NCI-H2107 treated with DMSO at 0.1 percent for 48 hours (cell line): ENCODE results near the gene HDAC7.

ENCODE experiments used
- DNase-seq: peaks from one replicate; lab custom pipeline; 2025; ENCODE audit not compliant: unreplicated experiment; lab: John Stamatoyannopoulos, UW

The HDAC7 gene

DNA sequence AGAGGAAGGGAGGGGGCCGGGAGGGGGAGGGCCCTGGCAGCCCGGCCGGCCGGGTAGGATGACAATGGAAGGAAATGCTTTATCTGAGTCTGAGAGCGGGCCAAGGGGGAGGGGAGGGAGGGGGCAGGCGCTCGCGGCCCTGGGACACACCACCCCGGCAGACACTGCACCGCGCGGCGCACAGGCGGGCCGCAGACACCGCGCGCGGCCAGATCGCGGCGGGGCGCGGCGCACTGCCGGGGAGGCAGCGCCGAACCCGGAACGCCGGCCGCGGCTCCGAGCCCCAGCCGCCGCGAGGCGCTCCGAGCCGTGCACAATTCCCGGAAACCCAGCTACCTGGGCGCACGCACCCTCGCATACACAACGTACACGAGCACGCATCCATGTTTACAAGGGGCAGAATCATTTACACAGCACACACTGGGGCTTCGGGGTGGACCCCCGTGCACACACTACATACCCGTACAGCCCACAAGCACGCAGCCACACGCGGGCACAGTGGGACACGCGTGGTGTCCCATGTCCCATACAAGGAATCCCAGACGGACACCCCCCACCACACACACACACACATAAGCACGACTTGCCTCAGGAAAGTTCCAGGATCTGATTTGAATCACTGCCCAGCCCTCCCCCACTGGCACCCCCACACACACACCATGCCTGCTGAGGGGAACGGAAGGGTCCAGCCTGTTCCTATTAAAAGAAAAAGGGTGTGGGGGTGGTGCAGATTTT is at the start of gene HDAC7:
TSS of gene HDAC7 (minus strand) at position 8 of the 735 bp plus-strand sequence. CDS start 118 bp downstream, outside the sequence.
- DNase-seq = no peak

DNA sequence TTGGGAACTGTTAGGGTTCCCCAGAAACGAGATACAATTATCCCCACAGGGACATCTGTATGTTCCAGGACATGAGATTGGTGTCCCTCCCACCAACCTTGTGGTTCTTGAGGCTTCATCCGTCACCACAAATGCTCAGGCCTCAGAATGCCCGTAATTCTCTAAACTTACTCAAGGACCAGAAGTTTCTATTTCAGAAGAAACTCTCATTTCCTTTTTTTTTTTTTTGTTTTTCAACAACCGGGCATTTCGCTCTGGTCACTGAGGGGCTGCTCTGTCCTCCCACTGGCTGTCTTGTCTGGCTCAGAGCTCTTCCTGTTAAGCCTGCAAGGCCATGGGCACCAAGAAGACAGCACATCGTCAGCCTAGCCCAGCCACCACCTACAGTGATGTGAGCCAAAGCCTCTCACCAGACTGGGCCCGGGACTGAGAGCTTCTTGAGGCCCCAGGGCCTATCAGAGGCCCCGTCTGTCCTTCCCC is 48.9 kb upstream of the HDAC7 start:
- no peak for DNase-seq

DNA sequence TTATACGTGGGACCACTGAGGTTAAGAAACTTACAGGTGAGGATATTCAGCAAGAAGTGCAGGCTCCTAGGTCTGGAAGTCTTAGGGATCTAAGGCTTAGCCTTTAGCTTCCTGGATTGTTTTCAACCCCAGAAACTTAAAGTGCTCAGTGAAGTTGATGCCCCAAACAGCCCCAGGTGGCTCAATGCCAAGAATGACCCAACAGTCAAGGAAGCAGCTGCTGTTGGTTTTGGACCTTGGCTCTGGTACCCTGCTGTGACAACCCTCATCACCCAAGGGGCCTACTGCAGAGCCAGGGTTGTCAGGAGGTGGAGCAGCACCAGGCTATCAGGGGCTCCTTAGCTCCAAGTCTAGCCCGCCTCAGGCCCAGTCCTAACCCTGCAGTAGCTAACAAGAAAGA is 48.3 kb upstream of the HDAC7 start:
- no peak for DNase-seq

DNA sequence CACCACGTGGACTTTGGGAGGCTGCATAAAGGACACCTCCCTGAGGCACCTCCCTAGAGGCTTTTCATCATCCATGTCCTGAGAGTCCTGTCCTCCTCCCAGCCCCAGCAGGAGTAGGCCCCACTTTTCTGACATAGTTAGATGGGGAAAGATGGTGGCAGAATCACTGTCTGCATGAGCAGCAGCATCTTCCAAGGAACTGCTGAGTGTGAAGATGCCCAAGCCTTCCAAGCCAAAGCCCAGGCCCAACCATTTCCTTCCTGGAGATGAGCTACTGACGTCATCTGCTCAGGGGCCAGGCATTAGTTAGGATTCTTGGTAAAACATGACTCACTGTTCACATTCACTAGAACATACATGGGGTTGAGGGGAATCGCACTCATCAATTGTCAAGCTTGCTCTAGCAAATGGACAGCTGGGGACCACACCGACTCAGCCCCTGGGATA is 47.8 kb upstream of the HDAC7 start:
- no peak for DNase-seq

DNA sequence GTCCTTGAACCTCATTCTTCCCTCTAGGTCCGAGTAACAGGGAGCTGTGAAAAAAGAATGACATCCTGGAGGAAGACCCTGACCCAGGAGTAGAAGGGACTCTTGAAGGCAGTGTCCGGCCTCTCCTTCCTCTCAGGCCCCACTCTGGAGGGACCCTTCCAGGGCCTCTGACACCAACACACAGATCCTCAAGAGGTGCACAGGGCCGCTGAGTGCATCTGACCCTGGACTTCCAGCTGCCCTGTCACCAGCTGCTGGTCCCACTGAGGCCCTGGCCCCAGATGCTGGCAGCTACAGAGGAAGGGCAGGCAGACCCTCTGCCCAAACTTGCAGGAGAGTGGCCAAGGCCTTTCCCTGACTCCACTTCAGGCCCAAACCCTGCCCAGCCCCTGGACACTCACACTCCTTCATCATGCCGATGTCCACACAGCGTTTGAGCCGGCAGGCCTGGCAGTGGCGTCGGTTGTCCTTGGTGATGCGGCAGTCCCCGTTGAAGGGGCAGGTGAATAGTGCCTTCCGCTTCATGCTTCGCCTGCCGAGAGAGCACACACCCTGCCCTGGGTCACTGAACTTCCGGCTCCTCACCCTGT is 45.0 kb upstream of the HDAC7 start:
- no peak for DNase-seq

DNA sequence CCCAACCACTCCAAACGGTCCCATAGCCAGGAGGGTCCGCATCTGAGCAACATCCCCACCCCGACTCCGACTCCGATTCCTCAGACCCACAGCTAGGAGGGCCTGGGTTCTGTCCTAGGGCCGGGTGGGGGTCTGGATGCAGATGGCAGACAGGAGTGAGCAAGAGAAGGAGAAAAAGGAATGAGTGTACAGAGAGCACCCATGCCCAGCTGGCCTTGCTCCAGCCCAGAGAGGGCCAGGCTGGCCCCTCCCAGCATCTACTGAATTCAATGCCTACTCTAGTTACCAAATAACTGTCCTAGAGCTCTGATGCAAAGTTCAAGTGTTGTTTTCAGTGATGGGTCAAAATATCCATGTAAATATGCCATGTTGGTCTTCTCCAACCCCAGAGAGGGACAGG is 44.3 kb upstream of the HDAC7 start:
- DNase-seq = no peak

DNA sequence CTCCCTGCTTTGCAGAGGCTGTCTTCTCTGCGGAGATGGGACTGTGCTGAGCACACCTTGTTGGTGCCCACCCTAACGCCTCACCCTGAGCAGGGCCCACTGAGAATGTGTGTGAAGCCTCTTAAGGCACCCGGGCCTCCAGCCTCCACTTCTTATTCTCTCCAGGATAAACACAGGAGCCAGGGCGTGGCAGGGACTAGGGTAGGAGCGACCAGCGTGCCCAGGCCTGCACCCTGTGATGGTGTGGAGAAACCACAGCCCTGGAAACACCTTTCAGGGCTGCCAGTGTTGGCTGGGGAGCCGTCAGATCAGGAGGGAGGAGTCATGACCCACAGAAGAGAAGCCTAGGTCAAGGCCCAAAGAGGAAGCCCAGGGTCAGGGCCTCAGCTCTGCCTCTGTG is 43.8 kb upstream of the HDAC7 start:
- DNase-seq = no peak

DNA sequence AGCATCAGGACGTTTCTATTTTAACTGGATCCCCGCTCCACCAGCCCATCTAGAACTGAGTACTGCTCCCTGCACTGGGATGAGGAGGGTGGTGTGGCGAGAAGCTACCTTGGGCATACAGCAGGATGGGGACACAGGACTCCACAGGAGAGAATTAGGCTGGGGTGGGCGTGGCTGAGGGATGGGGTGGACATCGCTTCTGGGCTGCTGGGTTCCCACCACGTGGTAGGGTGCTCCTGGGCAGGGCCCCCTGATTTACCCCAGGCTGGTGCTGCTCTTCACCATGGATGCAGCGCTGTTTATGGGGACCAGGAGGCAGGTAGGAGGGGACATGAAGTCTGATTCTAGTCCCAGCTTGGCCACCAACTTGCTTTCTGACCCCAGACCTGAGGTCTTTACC is 43.2 kb upstream of the HDAC7 start:
- no peak for DNase-seq

DNA sequence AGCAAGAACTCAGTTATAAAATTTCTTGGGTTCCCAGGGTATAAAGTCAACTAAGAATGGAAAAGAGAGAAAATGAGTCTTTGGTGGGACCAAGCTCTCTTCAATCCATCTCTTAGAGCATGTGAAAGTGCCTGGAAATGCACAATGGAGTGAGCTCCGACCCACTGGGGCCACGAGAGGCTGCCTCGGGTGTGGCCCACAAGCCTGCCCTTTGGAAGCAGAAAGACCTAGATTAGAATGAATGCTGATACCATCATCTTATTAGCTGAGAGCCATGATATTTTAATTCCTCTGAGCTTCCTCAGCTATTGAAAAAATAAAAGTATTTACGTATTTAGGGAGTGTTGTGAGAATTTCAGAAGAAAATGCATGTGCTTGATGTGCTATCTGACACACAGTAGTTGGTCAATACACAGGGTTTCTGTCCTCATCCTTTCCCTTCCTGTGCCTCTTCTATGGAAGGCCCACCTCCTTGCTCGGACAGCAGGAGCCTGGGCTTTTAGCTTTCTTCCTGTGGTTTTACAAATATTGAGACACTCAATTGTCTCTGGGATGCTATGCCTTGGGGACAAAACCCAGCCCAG is 42.6 kb upstream of the HDAC7 start:
- no peak for DNase-seq

DNA sequence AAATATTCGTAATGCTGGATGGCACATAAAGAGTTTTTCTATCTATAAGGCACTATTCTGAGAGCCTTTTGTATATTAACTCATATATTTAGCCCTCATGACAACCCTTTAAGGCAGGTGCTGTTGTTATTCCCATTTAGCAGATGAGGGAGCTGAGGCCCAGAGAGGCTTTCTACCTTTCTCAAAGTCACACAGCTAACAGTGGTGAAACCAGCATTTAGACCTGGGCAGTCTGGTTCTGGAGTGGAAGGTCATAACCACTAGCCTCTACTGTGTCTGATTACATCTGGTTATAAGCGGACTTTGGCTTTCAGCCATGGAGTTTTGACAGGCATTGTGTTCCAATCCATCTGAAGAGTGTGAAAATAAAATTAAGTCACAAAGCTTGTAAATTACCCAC is 41.2 kb upstream of the HDAC7 start:
- DNase-seq = no peak

DNA sequence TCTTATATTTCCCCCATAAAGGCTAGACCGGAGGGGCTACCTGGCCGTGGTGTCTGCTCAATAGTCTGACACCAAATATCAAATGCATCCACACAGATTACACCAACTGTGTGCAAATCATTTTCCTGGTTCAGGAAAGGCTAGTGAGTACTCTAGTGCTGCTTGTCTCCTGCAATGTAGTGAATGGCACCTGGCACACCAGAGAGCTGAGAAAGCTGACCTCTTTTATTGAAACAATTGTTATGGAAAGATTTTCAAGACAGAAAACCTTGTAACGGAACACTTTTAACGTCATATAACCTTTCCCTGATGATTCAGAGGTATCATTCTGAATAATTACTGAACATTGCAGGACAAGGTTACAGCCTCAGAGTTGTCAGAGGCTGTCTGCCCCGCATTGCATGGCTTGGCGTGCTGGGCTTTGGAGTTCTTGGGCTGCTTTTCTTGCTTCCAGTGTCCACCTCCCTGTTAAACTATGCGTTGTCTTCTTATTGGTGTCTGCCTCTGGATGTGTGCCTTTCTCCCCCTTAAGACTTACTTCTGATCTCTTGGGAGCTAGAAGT is 40.7 kb upstream of the HDAC7 start:
- DNase-seq = no peak

DNA sequence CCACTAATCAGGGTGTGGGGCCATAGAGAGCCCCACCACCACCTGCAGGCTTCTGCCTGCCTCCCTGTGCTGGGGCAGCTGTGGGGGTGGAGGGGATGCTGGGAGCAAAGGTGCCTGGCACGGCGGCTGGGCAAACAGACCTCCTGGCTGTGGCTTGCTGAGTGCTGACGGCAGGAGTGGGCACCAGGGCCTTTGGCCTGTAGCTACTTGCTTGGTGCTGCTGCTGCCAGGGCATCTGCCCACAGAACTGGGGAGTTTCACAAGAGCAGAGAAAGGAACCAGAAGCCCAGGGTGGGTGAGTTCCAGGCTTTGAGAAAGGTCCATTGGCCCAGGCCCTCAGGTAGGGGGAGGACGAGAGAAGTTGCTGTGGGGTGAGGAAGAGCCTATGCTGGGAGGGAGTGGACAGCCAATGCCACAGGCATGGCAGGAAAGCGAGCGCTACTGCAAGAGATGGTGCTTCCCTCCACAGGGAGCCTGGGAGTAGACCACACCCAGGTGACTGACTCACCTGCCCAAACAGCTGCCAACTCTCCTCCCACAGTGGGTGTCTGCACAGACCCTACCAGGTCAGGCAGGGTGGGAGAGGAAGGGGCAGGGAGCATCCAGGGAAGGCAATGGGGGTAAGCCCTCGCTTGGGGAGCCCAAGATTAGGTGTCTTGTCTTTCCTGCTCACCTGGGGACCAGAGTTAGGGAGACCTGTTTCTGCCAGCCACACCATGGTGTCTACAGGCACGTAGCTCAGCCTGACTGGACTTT is 39.0 kb upstream of the HDAC7 start:
- DNase-seq = no peak

DNA sequence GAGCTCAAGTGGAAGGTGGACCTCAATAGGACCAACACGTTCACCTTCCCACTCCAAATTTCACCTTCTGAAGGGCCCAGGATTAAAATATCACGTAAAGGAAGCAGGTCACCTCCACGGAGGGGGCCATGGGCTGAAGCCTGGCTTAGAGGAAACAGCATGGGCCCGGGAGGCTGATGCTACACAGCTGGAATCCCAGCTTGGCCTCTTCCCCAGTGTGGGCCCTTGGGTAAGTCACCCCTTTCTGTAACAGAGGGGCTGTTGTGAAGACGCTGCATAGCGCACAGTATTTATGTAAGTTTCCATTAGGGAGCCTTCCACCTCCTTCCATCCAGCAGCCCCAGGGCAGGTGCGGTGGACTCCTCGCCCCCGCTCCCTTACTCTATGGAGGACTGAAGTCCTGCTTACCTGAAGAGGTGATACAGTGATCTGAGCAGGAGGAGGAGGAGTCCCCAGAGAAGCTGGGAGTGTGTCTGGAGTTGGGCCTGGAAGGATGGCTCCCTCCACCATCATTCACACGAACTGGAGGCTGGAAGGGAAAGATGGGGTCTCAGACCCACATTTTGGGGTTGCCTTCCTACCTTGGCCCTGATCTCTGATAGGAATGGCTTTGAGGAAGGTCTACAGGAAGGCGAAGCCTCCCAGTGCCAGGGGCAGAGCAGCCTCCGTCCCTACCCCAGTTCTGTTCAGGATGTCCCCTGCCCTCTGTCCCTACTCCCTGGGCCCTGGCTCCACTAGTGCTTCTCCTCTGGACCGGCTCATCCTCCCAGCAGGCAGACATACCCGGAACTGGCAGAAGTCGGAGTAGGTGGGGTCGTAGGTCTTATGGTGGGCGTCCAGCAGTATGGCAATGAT is 37.2 kb upstream of the HDAC7 start:
- DNase-seq = no peak

DNA sequence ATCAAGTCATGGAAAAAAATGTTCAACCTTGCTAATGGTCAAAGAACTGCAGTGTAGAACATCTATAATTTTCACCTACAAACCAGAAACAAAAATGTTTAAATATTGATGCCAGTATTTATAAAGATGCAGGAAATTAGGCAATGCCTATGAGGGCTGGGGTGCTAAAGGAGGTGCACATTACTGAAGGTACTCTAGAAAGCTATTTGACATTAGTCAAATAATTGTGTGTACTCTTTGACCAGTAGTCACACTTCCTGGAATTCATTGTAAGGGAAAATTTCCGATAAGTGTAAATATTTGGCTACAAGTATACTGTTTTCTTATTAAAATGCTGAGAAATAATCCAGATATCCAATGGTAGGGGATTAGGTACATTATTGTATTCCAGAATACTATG is 36.4 kb upstream of the HDAC7 start:
- DNase-seq = no peak

DNA sequence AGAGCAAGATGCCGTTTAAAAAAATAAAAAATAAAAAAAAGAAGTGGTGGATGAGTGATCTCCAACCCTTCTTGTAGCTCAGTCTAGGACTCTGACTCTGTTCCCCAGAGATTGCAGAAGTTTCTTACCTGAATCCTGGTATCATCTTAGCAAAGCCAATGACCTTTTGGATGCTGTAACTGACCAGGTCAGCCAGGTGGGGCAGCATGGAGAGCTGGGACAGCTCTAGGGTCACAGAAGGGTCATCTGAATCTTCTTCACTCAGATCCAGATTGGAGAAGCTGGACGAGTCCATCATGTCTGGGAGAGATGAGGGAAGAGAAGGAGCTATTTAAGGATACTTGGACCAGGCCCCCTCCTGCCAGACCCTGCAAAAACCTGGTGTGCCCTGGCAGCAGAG is 35.8 kb upstream of the HDAC7 start:
- no peak for DNase-seq

DNA sequence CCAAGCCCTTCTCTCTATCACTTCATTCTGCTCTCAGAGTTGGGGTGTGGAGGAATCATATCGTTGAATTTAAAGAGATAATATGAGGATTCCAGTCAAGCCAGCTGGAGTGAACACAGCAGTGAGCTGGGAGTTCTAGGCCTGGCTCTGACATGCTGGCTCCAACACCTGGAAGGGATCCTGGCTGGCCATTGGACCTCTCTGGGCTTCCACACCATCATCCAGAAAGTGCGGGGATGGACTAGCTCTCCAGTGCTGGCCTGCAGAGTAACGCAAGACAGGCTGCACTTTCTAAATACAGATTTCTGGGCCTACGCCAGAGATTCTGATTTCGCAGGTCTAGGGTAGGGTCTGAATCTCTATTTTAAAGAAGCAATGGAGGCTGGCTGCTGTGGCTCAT is 34.8 kb upstream of the HDAC7 start:
- no peak for DNase-seq

DNA sequence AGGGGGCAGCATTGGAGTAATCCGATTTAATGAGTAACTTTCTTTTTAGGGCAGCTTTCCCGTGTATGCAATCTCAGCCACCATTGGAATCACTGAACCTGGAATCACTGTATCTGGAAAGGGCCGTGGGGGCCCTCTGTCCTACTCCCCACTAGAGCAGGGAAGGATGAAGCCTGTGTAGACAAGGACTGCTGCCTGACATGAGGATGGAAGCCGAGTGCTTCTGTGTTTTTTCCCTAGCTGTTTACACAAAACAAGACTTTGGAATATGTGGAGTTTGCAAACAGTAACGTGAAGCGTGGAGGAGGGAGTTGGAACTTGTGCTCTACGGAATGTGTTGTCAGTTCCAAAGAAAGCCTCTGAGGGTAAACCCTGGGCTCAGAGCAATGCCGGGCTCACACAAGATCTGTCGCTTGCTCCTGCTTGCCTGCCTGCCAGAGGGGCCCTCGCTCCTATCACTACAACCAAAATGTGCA is 32.4 kb upstream of the HDAC7 start:
- DNase-seq = no peak

DNA sequence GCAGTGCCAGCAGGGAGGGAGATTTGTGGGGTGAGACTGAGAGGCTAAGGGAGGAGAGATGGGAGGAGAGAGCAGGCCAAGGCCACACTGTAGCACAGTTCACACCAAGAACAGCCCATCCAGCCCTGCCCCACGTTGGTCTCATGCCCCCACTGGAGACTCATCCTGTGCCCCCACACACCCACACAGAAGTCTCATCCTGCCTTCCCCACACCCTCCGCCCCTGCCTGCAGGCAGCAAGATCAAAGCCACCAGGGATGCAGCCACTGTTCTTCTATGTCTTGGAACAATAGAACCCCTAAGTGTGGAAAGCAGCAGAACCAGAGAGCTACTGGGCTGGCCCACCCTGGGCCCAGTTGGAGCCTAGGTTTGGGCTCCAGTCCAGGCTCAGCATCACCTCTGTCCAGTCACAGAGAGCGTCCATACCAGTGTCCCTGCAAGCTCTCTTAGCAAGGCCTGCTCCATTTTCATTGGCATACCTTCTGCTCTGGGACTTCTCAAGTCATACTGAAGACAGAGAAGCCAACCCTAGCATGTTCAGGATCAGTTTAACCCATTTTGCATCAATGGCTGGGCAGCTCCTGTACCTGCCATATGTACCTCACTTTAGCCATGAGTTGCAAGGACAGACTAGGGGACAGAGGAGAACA is 31.7 kb upstream of the HDAC7 start:
- no peak for DNase-seq

DNA sequence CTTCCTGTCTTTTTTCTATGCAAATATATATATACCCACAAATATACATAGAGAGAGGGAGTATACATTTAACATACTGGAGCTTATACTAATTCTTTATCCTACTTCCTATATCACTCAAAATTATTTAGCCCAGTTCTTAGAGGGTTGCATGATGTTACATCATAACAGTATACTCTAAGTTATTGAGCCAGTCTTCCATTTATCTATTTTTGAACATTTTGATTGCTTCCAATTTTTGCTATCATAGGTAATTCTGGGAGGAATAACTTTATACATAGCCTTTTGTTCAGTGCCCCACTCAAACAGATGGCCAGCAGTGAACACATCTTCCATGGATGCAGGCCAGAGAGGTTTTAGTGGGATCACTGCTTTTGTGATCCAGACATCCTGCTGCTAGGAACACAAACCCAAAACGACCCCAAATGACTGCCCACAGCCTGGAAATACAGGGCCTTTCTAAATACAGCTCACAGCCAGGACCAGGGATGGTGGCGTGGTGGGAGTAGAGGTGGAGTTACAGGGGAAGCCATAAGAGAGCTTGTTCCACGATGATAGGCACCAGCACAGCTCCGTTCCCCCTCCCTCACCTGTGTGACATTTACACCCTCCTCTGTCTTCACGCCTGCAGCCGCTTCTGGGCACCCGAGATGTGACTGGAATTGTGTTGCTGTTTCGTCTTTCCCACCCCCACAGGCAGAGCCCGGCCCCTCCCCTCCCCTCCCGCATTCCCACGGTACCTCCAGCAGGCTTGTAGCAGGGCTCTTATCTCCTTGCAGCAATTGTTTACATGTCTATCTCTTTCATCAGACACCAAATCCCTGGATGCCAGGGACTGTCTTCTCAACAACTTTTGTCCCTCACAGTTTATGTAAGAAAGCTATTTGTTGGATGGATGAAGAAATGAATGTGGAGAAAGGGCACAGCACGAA is 30.7 kb upstream of the HDAC7 start:
- no peak for DNase-seq
